GM23338 (cell line): Measurements from ENCODE around the gene ASTL. TPM values are rescaled to one million over a fixed set of nuclear protein-coding genes. Genes with fewer than 3 reads are reported as not detected.

Source experiments
- ATAC-seq: fragments of 200-7000 bp; cut with Tn5 transposase; 3 replicates; pipeline ENCODE4 v1.9.1; 2020
- DNase-seq: peaks from one replicate; pipeline ENCODE4 v3.0.0-alpha.2; 2015; ENCODE audit warnings: low spot score
- H2AFZ ChIP-seq: fragments of 200-600 bp; sonication (generic); 2 replicates; pipeline ENCODE4 v1.8.0; 2016; ENCODE audit warnings: antibody characterized with exemption, mild to moderate bottlenecking, moderate library complexity
- H3F3A ChIP-seq: fragments of 200-600 bp; sonication (generic); replicated peaks from 2 replicates; pipeline ENCODE4 v1.8.0; 2017; ENCODE audit warnings: antibody characterized with exemption, mixed run types, low read depth
- H3K27ac ChIP-seq: fragments of 200-600 bp; sonication (generic); 2 replicates; pipeline ENCODE4 v1.6.1; 2016; ENCODE audit warnings: low read depth
- H3K27me3 ChIP-seq: fragments of 200-600 bp; sonication (generic); 2 replicates; pipeline ENCODE4 v1.8.0; 2016; ENCODE audit warnings: mild to moderate bottlenecking, mixed run types, moderate library complexity; ENCODE audit not compliant: insufficient read depth
- H3K36me3 ChIP-seq: fragments of 200-600 bp; sonication (generic); 2 replicates; pipeline ENCODE4 v1.8.0; 2016; ENCODE audit warnings: mild to moderate bottlenecking; ENCODE audit not compliant: insufficient read depth
- H3K4me1 ChIP-seq: fragments of 200-600 bp; sonication (generic); 2 replicates; pipeline ENCODE4 v1.8.0; 2016; ENCODE audit warnings: mild to moderate bottlenecking, moderate library complexity; ENCODE audit not compliant: insufficient read depth
- H3K4me2 ChIP-seq: fragments of 200-600 bp; sonication (generic); 2 replicates; pipeline ENCODE4 v1.7.1; 2017; ENCODE audit warnings: mixed run types
- H3K4me3 ChIP-seq: fragments of 200-600 bp; sonication (generic); 2 replicates; pipeline ENCODE4 v1.6.1; 2016; ENCODE audit warnings: mixed run types
- H3K79me2 ChIP-seq: fragments of 200-600 bp; sonication (generic); replicated peaks from 2 replicates; pipeline ENCODE4 v1.8.0; 2017; ENCODE audit warnings: mild to moderate bottlenecking; ENCODE audit not compliant: insufficient read depth
- H3K9me2 ChIP-seq: fragments of 200-600 bp; sonication (generic); 2 replicates; pipeline ENCODE4 v1.8.0; 2017; ENCODE audit not compliant: insufficient read depth
- H4K20me1 ChIP-seq: fragments of 200-600 bp; sonication (generic); replicated peaks from 2 replicates; pipeline ENCODE4 v1.8.0; 2017; ENCODE audit warnings: mild to moderate bottlenecking; ENCODE audit not compliant: insufficient read depth
- H3K27ac Mint-ChIP-seq: 2 replicates; pipeline ENCODE4 v1.8.0; 2020; ENCODE audit warnings: inconsistent platforms, mild to moderate bottlenecking, moderate library complexity, mixed read lengths
- H3K27me3 Mint-ChIP-seq: 3 replicates; pipeline ENCODE4 v1.8.0; 2022; ENCODE audit warnings: low read depth, mild to moderate bottlenecking, moderate library complexity, mixed read lengths, inconsistent platforms; ENCODE audit not compliant: insufficient read depth, poor library complexity
- H3K36me3 Mint-ChIP-seq: 3 replicates; pipeline ENCODE4 v1.8.0; 2021; ENCODE audit warnings: low read depth, mild to moderate bottlenecking, inconsistent platforms, moderate library complexity, mixed read lengths
- H3K4me1 Mint-ChIP-seq: 3 replicates; pipeline ENCODE4 v1.8.0; 2020; ENCODE audit warnings: mild to moderate bottlenecking, inconsistent platforms, mixed read lengths
- H3K4me3 Mint-ChIP-seq: 3 replicates; pipeline ENCODE4 v1.8.0; 2021; ENCODE audit warnings: moderate library complexity, mild to moderate bottlenecking, inconsistent platforms, mixed read lengths
- H3K9me3 Mint-ChIP-seq: 3 replicates; pipeline ENCODE4 v1.8.0; 2020; ENCODE audit warnings: moderate library complexity, mild to moderate bottlenecking, inconsistent platforms, mixed read lengths
- CREB1 ChIP-seq: fragments of 250-450 bp; sonication (Bioruptor Pico); IDR thresholded peaks from 2 replicates; pipeline ENCODE4 v1.5.0; 2020; ENCODE audit warnings: low read depth, mild to moderate bottlenecking, moderate library complexity
- ETS1 ChIP-seq: IDR thresholded peaks from 2 replicates; pipeline ENCODE4 v1.6.1; 2016; ENCODE audit warnings: antibody characterized with exemption
- EZH2 ChIP-seq: fragments of 200-600 bp; sonication (generic); IDR thresholded peaks from one replicate; pipeline ENCODE4 v1.8.0; 2017; ENCODE audit warnings: antibody characterized with exemption, mild to moderate bottlenecking, low read depth; ENCODE audit not compliant: unreplicated experiment
- EZH2phosphoT487 ChIP-seq: fragments of 200-600 bp; sonication (generic); IDR thresholded peaks from one replicate; pipeline ENCODE4 v1.8.1; 2018; ENCODE audit warnings: antibody characterized with exemption; ENCODE audit not compliant: unreplicated experiment
- JUNB ChIP-seq: IDR thresholded peaks from one replicate; pipeline ENCODE4 v1.6.1; 2016; ENCODE audit warnings: antibody characterized with exemption; ENCODE audit not compliant: unreplicated experiment
- NANOG ChIP-seq: IDR thresholded peaks from 2 replicates; pipeline ENCODE4 v1.6.1; 2016; ENCODE audit warnings: antibody characterized with exemption, borderline replicate concordance
- POLR2AphosphoS5 ChIP-seq: IDR thresholded peaks from 2 replicates; pipeline ENCODE4 v1.6.1; 2016; ENCODE audit warnings: antibody characterized with exemption, low read depth
- REST ChIP-seq: IDR thresholded peaks from one replicate; pipeline ENCODE4 v1.6.1; 2018; ENCODE audit warnings: antibody characterized with exemption; ENCODE audit not compliant: unreplicated experiment
- STAT1 ChIP-seq: IDR thresholded peaks from one replicate; pipeline ENCODE4 v1.6.1; 2016; ENCODE audit warnings: antibody characterized with exemption; ENCODE audit not compliant: unreplicated experiment
- ZNF114 ChIP-seq: fragments of 250-450 bp; sonication (Bioruptor Pico); IDR thresholded peaks from 2 replicates; pipeline ENCODE4 v1.5.0; 2020; ENCODE audit warnings: mild to moderate bottlenecking, moderate library complexity
- ZNF331 ChIP-seq: fragments of 250-450 bp; sonication (Bioruptor Pico); IDR thresholded peaks from 2 replicates; pipeline ENCODE4 v1.5.0; 2020; ENCODE audit warnings: low read depth, mild to moderate bottlenecking, moderate library complexity
- polyA plus RNA-seq: library from polyadenylated mRNA; unstranded; fragments of >200 nt; fragmentation: Nextera tagmentation; extraction: Ambion mirVana; gene quantifications from 2 replicates; pipeline ENCODE4 v1.2.1, GENCODE V29; 2016
- total RNA-seq: library from RNA; depleted of rRNA; stranded (reverse); fragments of >200 nt; shearing (Covaris generic); gene quantifications from 2 replicates; pipeline ENCODE4 v1.2.3, GENCODE V29; 2014
- TF ChIP-seq, protein P1 (sequence below): fragments of 250-450 bp; sonication (Bioruptor Pico); IDR thresholded peaks from 2 replicates; pipeline ENCODE4 v1.5.0; 2020; ENCODE audit warnings: mild to moderate bottlenecking, moderate library complexity
- TF ChIP-seq, protein P2 (sequence below), 2 experiments: fragments of 200-600 bp in 1 of 2; sonication (generic) in 1 of 2; conservative IDR thresholded peaks; 2 replicates each; pipeline versions ENCODE4 v1.5.1 to v1.6.1; 2016 to 2017; ENCODE audit warnings: antibody characterized with exemption in 2 of 2, low read depth in 2 of 2, mild to moderate bottlenecking in 2 of 2, moderate library complexity in 1 of 2

Gene ASTL
- total and polyA plus RNA-seq, 2 experiments from 2014 or later = 0.23 TPM; not detected in 1

GRCh38 chr2:96136129-96136720 lies 2.1 kb downstream of the ASTL start:
- Histone ChIP-seq H2AFZ (no peak overlapping the region), H3K9me2 (no peaks in the 10 kb centered on the region), H3K4me1 (peaks cover 11% of the 10 kb centered on the region; the same call in 1 of the 2 replicates), H3K4me3 (no peak overlapping the region), H3K27me3 (no peaks in the 10 kb centered on the region), H3K27ac (no peak overlapping the region), H3F3A (0 out of 2 replicates have a peak, but pooled peaks cover 4% of the 10 kb centered on the region), H3K4me2 (no peak overlapping the region), H3K79me2 (no peaks in the 10 kb centered on the region), H4K20me1 (no peaks in the 10 kb centered on the region), H3K36me3 (no peaks in the 10 kb centered on the region)
- no peak for TF ChIP-seq NANOG
- TF ChIP-seq ZNF331 = no peak
- no peak for TF ChIP-seq ZNF114
- TF ChIP-seq EZH2phosphoT487 = no peak
- TF ChIP-seq JUNB = no peak
- no peak for TF ChIP-seq REST
- TF ChIP-seq ETS1 = no peak
- TF ChIP-seq CREB1 (CRISPR knock-in tag) = no peak
- TF ChIP-seq EZH2 = no peak
- no peak for TF ChIP-seq STAT1
- TF ChIP-seq, protein P1, sequence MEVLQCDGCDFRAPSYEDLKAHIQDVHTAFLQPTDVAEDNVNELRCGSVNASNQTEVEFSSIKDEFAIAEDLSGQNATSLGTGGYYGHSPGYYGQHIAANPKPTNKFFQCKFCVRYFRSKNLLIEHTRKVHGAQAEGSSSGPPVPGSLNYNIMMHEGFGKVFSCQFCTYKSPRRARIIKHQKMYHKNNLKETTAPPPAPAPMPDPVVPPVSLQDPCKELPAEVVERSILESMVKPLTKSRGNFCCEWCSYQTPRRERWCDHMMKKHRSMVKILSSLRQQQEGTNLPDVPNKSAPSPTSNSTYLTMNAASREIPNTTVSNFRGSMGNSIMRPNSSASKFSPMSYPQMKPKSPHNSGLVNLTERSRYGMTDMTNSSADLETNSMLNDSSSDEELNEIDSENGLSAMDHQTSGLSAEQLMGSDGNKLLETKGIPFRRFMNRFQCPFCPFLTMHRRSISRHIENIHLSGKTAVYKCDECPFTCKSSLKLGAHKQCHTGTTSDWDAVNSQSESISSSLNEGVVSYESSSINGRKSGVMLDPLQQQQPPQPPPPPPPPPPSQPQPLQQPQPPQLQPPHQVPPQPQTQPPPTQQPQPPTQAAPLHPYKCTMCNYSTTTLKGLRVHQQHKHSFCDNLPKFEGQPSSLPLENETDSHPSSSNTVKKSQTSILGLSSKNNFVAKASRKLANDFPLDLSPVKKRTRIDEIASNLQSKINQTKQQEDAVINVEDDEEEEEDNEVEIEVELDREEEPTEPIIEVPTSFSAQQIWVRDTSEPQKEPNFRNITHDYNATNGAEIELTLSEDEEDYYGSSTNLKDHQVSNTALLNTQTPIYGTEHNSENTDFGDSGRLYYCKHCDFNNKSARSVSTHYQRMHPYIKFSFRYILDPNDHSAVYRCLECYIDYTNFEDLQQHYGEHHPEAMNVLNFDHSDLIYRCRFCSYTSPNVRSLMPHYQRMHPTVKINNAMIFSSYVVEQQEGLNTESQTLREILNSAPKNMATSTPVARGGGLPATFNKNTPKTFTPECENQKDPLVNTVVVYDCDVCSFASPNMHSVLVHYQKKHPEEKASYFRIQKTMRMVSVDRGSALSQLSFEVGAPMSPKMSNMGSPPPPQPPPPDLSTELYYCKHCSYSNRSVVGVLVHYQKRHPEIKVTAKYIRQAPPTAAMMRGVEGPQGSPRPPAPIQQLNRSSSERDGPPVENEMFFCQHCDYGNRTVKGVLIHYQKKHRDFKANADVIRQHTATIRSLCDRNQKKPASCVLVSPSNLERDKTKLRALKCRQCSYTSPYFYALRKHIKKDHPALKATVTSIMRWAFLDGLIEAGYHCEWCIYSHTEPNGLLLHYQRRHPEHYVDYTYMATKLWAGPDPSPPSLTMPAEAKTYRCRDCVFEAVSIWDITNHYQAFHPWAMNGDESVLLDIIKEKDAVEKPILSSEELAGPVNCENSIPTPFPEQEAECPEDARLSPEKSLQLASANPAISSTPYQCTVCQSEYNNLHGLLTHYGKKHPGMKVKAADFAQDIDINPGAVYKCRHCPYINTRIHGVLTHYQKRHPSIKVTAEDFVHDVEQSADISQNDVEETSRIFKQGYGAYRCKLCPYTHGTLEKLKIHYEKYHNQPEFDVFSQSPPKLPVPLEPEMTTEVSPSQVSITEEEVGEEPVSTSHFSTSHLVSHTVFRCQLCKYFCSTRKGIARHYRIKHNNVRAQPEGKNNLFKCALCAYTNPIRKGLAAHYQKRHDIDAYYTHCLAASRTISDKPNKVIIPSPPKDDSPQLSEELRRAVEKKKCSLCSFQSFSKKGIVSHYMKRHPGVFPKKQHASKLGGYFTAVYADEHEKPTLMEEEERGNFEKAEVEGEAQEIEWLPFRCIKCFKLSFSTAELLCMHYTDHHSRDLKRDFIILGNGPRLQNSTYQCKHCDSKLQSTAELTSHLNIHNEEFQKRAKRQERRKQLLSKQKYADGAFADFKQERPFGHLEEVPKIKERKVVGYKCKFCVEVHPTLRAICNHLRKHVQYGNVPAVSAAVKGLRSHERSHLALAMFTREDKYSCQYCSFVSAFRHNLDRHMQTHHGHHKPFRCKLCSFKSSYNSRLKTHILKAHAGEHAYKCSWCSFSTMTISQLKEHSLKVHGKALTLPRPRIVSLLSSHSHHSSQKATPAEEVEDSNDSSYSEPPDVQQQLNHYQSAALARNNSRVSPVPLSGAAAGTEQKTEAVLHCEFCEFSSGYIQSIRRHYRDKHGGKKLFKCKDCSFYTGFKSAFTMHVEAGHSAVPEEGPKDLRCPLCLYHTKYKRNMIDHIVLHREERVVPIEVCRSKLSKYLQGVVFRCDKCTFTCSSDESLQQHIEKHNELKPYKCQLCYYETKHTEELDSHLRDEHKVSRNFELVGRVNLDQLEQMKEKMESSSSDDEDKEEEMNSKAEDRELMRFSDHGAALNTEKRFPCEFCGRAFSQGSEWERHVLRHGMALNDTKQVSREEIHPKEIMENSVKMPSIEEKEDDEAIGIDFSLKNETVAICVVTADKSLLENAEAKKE = no peak
- TF ChIP-seq, protein P2, sequence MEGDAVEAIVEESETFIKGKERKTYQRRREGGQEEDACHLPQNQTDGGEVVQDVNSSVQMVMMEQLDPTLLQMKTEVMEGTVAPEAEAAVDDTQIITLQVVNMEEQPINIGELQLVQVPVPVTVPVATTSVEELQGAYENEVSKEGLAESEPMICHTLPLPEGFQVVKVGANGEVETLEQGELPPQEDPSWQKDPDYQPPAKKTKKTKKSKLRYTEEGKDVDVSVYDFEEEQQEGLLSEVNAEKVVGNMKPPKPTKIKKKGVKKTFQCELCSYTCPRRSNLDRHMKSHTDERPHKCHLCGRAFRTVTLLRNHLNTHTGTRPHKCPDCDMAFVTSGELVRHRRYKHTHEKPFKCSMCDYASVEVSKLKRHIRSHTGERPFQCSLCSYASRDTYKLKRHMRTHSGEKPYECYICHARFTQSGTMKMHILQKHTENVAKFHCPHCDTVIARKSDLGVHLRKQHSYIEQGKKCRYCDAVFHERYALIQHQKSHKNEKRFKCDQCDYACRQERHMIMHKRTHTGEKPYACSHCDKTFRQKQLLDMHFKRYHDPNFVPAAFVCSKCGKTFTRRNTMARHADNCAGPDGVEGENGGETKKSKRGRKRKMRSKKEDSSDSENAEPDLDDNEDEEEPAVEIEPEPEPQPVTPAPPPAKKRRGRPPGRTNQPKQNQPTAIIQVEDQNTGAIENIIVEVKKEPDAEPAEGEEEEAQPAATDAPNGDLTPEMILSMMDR (conservative IDR thresholded peaks at IDR 0.05; ENCODE audit: low read depth in 2 of 2) = no peak
- TF ChIP-seq POLR2AphosphoS5 = no peak
- Mint-ChIP-seq H3K4me3 (no peak overlapping the region), H3K9me3 (no peaks in the 10 kb centered on the region), H3K27ac (no peak overlapping the region), H3K27me3 (peaks cover 8% of the 10 kb centered on the region), H3K4me1 (peaks cover 11% of the 10 kb centered on the region), H3K36me3 (no peaks in the 10 kb centered on the region)
- DNase-seq (no peak), ATAC-seq (no peak)
